Pancreas (tissue), 10 donors: ENCODE data around the gene H1-8. TPM values are rescaled to one million over a fixed set of nuclear protein-coding genes. Genes with fewer than 3 reads are reported as not detected.
A peak's percentile ranks its signal among the peaks of the same experiment; 100 is the strongest.

Experiments used
- ATAC-seq, 4 donors: fragments of 200-7000 bp; cut with Tn5 transposase; one replicate each; pipeline versions ENCODE4 v1.8.0 to v1.9.1; 2020; ENCODE audit warnings: mild to moderate bottlenecking in 4 of 4, moderate library complexity in 4 of 4
- DNase-seq, 6 donors: peaks; one replicate each; pipeline ENCODE4 v3.0.0-alpha.2; 2020
- FAIRE-seq: peaks from 2 replicates; lab custom pipeline; 2012; peaks lifted over from hg19 to GRCh38; lab: Jason Lieb, UNC
- H3K27ac ChIP-seq, 4 donors: fragments of 200-600 bp; sonication (generic); 1 replicate in 3 of 4; 2 replicates in 1 of 4; pipeline versions ENCODE4 v1.5.0 to v1.8.0; 2020
- H3K27me3 ChIP-seq, 4 donors: fragments of 200-600 bp; one replicate each; pipeline ENCODE4 v1.8.0; 2021
- H3K36me3 ChIP-seq, 3 donors: fragments of 200-600 bp; sonication (generic) in 1 of 3; one replicate each; pipeline versions ENCODE4 v1.5.0 to v1.8.0; 2020 to 2021
- H3K4me1 ChIP-seq, 3 donors: fragments of 200-600 bp; one replicate each; pipeline ENCODE4 v1.8.0; 2021
- H3K4me3 ChIP-seq, 4 donors: fragments of 200-600 bp; sonication (generic) in 2 of 4; one replicate each; pipeline versions ENCODE4 v1.5.0 to v1.8.0; 2020 to 2021
- H3K9me3 ChIP-seq, 4 donors: fragments of 200-600 bp; one replicate each; pipeline ENCODE4 v1.8.0; 2021
- CTCF ChIP-seq, 4 donors: fragments of 200-600 bp; sonication (generic) in 3 of 4; IDR thresholded peaks; one replicate each; pipeline versions ENCODE4 v1.5.0 to v1.8.0; 2021; ENCODE audit warnings: antibody characterized with exemption in 4 of 4
- WGBS, 2 donors: extraction: QIAGEN DNeasy Blood & Tissue Kit; methylation state at CpG; one replicate each; pipeline ENCODE4 v1.1.7; 2013; 5-methylcytosine and 5-hydroxymethylcytosine counted together
- intact Hi-C, 3 donors: fragments of 100-400 bp; cut with DNase I; formaldehyde crosslinking; loops; one replicate each; pipeline versions ENCODE4 v1.11.1 to v1.14.2; 2022
- polyA plus RNA-seq, 2 donors: library from polyadenylated mRNA; stranded (reverse); fragments of 200-250 nt; gene quantifications; one replicate each; pipeline ENCODE4 v1.2.3, GENCODE V29; 2013
- total RNA-seq, 6 donors: library from RNA; stranded (reverse); fragmentation: NEBNext Ultra II Directional in 4 of 6; extraction: Animal tissue kit (Norgen Biotek cat#: 25700) in 4 of 6; gene quantifications; one replicate each; pipeline versions ENCODE4 v1.2.1 to v1.2.4, GENCODE V29; 2021 to 2023
- donor health status: healthy with polysubstance abuse.
- donor health status: DM: no; HTN: no; CAD: no; lungs with moderate emphysema.
- donor health status: DM: no; HTN: no; CAD: no.
- donor health status: control.
- donor health status: control.
- donor health status: Bipolar disorder and iron deficiency.
- donor health status: DM: yes; HTN: yes; CAD: no.
- donor health status: DM: no; HTN: no; CAD: no.
- donor health status: DM: no; HTN: no; CAD: no.
- donor health status: DM: yes; HTN: yes; CAD: no.

Gene H1-8
- total and polyA plus RNA-seq, 8 donors: not detected

- FAIRE-seq: no peak
Observed at GRCh38 chr3:129599073-129599472, 56.1 kb downstream of the H1-8 start.

GRCh38 chr3:129599607-129600006 lies 56.6 kb downstream of the H1-8 start:
- FAIRE-seq (no peak), DNase-seq (no peak), ATAC-seq (peak in 2 of 4 donors; percentile 8 to 40)
- peaks cover 0 to 9% (median 7%) of the 10 kb centered on the region in 3 donors for H3K4me1 ChIP-seq
- H3K36me3 ChIP-seq: no peaks in the 10 kb centered on the region
- H3K4me3 ChIP-seq: no peak overlapping the region
- TF ChIP-seq CTCF (IDR thresholded peaks at IDR 0.05): no peak
- H3K9me3 ChIP-seq: no peaks in the 10 kb centered on the region
- no peaks in the 10 kb centered on the region for H3K27me3 ChIP-seq
- H3K27ac ChIP-seq: peak overlapping the region in 2 of 4 donors; percentile 0 to 39
- 71 to 88% methylated on average over 5 of the region's 5 CpGs for WGBS, 2 donors
- intact Hi-C loops: no loop called here

More at GRCh38 chr3:129599073-129599472, 56.1 kb downstream of the H1-8 start:
- TF ChIP-seq CTCF (IDR thresholded peaks at IDR 0.05): no peak
- DNase-seq (no peak), ATAC-seq (no peak)
- H3K4me3 ChIP-seq: no peak overlapping the region
- H3K36me3 ChIP-seq: no peaks in the 10 kb centered on the region
- H3K27ac ChIP-seq: peak overlapping the region in 1 of 4 donors; percentile 0
- WGBS, 2 donors: 83 to 88% methylated on average over 19 of the region's 19 CpGs
- H3K4me1 ChIP-seq: peaks cover 0 to 7% (median 6%) of the 10 kb centered on the region in 3 donors
- H3K27me3 ChIP-seq: no peaks in the 10 kb centered on the region
- H3K9me3 ChIP-seq: no peaks in the 10 kb centered on the region
- intact Hi-C loops: no loop called here

- no peak overlapping the region for H3K4me3 ChIP-seq
- peak overlapping the region in 2 of 4 donors; percentile 0 to 39 for H3K27ac ChIP-seq
- no peak for FAIRE-seq
- TF ChIP-seq CTCF (IDR thresholded peaks at IDR 0.05): no peak
- H3K36me3 ChIP-seq: no peaks in the 10 kb centered on the region
- no peak for ATAC-seq
- no peak for DNase-seq
- H3K4me1 ChIP-seq: peaks cover 0 to 10% (median 7%) of the 10 kb centered on the region in 3 donors
- no peaks in the 10 kb centered on the region for H3K27me3 ChIP-seq
- intact Hi-C loops: no loop called here
- H3K9me3 ChIP-seq: no peaks in the 10 kb centered on the region
- WGBS, 2 donors: 90 to 92% methylated on average over 2 of the region's 2 CpGs
Observed at GRCh38 chr3:129600348-129600747, 57.4 kb downstream of the H1-8 start.

Other genes with a start within 250 kb of the H1-8 start
- gene EFCAB12, start 114.5 kb upstream of the H1-8 start, total RNA-seq: under 1 TPM; 0.43 to 0.95 (median 0.79) TPM
- gene EFCAB12, start 114.5 kb upstream of the H1-8 start, polyA plus RNA-seq: 1 to 10 TPM; 1.7 to 2.0 TPM
- gene MBD4, start 103.2 kb upstream of the H1-8 start, total RNA-seq: 10 to 100 TPM; 11.8 to 19.7 (median 15.0) TPM
- 10 to 100 TPM in 1 of 2 donors, 1 to 10 TPM in 1; 8.4 to 16.0 TPM for gene MBD4, start 103.2 kb upstream of the H1-8 start, polyA plus RNA-seq
- 10 to 100 TPM; 15.3 to 25.6 (median 20.9) TPM for gene IFT122, start 103.0 kb upstream of the H1-8 start, total RNA-seq
- gene IFT122, start 103.0 kb upstream of the H1-8 start, polyA plus RNA-seq: 10 to 100 TPM; 19.8 to 37.1 TPM
- not detected for gene RHO, start 14.5 kb upstream of the H1-8 start, total RNA-seq
- under 1 TPM in 1 of 2 donors, not detected in 1; 0.05 TPM for gene RHO, start 14.5 kb upstream of the H1-8 start, polyA plus RNA-seq
- 10 to 100 TPM; 15.5 to 48.5 (median 21.7) TPM for gene PLXND1, start 63.5 kb downstream of the H1-8 start, total RNA-seq
- 10 to 100 TPM; 52.5 to 66.2 TPM for gene PLXND1, start 63.5 kb downstream of the H1-8 start, polyA plus RNA-seq